Measurements from ENCODE around the gene SLC25A42.

DNA sequence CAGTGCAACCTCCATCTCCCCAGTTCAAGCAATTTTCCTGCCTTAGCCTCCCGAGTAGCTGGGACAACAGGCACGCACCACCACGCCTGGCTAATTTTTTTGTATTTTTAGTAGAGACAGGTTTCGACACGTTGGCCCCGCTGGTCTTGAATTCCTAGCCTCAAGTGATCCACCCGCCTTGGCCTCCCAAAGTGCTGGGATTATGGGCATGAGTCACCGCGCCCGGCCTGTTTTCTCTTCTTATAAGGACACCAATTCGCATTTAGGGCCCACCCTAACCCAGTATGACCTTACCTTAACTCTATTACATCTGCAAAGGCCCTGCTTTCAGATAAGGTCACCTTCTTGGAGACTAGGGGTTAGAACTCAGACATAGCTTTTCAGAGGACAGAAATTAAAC is 39.4 kb downstream of the SLC25A42 start:
- TF ChIP-seq, protein P1, sequence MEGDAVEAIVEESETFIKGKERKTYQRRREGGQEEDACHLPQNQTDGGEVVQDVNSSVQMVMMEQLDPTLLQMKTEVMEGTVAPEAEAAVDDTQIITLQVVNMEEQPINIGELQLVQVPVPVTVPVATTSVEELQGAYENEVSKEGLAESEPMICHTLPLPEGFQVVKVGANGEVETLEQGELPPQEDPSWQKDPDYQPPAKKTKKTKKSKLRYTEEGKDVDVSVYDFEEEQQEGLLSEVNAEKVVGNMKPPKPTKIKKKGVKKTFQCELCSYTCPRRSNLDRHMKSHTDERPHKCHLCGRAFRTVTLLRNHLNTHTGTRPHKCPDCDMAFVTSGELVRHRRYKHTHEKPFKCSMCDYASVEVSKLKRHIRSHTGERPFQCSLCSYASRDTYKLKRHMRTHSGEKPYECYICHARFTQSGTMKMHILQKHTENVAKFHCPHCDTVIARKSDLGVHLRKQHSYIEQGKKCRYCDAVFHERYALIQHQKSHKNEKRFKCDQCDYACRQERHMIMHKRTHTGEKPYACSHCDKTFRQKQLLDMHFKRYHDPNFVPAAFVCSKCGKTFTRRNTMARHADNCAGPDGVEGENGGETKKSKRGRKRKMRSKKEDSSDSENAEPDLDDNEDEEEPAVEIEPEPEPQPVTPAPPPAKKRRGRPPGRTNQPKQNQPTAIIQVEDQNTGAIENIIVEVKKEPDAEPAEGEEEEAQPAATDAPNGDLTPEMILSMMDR (conservative IDR thresholded peaks at IDR 0.05; ENCODE audit: low read depth, low read length), result no peak
- TF ChIP-seq EZH2 (IDR thresholded peaks at IDR 0.05; ENCODE audit: borderline replicate concordance, low read depth, low read length, poor library complexity, severe bottlenecking), result no peak

Measured in A673 (cell line).